GM23338 (cell line): ENCODE results near the gene FTCD. TPM values are rescaled to one million over a fixed set of nuclear protein-coding genes. Genes with fewer than 3 reads are reported as not detected.

Source experiments
- ATAC-seq: fragments of 200-7000 bp; cut with Tn5 transposase; 3 replicates; pipeline ENCODE4 v1.9.1; 2020
- DNase-seq: peaks from one replicate; pipeline ENCODE4 v3.0.0-alpha.2; 2015; ENCODE audit warnings: low spot score
- H2AFZ ChIP-seq: fragments of 200-600 bp; sonication (generic); 2 replicates; pipeline ENCODE4 v1.8.0; 2016; ENCODE audit warnings: antibody characterized with exemption, mild to moderate bottlenecking, moderate library complexity
- H3F3A ChIP-seq: fragments of 200-600 bp; sonication (generic); replicated peaks from 2 replicates; pipeline ENCODE4 v1.8.0; 2017; ENCODE audit warnings: antibody characterized with exemption, mixed run types, low read depth
- H3K27ac ChIP-seq: fragments of 200-600 bp; sonication (generic); 2 replicates; pipeline ENCODE4 v1.6.1; 2016; ENCODE audit warnings: low read depth
- H3K27me3 ChIP-seq: fragments of 200-600 bp; sonication (generic); 2 replicates; pipeline ENCODE4 v1.8.0; 2016; ENCODE audit warnings: mild to moderate bottlenecking, mixed run types, moderate library complexity; ENCODE audit not compliant: insufficient read depth
- H3K36me3 ChIP-seq: fragments of 200-600 bp; sonication (generic); 2 replicates; pipeline ENCODE4 v1.8.0; 2016; ENCODE audit warnings: mild to moderate bottlenecking; ENCODE audit not compliant: insufficient read depth
- H3K4me1 ChIP-seq: fragments of 200-600 bp; sonication (generic); 2 replicates; pipeline ENCODE4 v1.8.0; 2016; ENCODE audit warnings: mild to moderate bottlenecking, moderate library complexity; ENCODE audit not compliant: insufficient read depth
- H3K4me2 ChIP-seq: fragments of 200-600 bp; sonication (generic); 2 replicates; pipeline ENCODE4 v1.7.1; 2017; ENCODE audit warnings: mixed run types
- H3K4me3 ChIP-seq: fragments of 200-600 bp; sonication (generic); 2 replicates; pipeline ENCODE4 v1.6.1; 2016; ENCODE audit warnings: mixed run types
- H3K79me2 ChIP-seq: fragments of 200-600 bp; sonication (generic); replicated peaks from 2 replicates; pipeline ENCODE4 v1.8.0; 2017; ENCODE audit warnings: mild to moderate bottlenecking; ENCODE audit not compliant: insufficient read depth
- H3K9me2 ChIP-seq: fragments of 200-600 bp; sonication (generic); 2 replicates; pipeline ENCODE4 v1.8.0; 2017; ENCODE audit not compliant: insufficient read depth
- H4K20me1 ChIP-seq: fragments of 200-600 bp; sonication (generic); replicated peaks from 2 replicates; pipeline ENCODE4 v1.8.0; 2017; ENCODE audit warnings: mild to moderate bottlenecking; ENCODE audit not compliant: insufficient read depth
- H3K27ac Mint-ChIP-seq: 2 replicates; pipeline ENCODE4 v1.8.0; 2020; ENCODE audit warnings: inconsistent platforms, mild to moderate bottlenecking, moderate library complexity, mixed read lengths
- H3K27me3 Mint-ChIP-seq: 3 replicates; pipeline ENCODE4 v1.8.0; 2022; ENCODE audit warnings: low read depth, mild to moderate bottlenecking, moderate library complexity, mixed read lengths, inconsistent platforms; ENCODE audit not compliant: insufficient read depth, poor library complexity
- H3K36me3 Mint-ChIP-seq: 3 replicates; pipeline ENCODE4 v1.8.0; 2021; ENCODE audit warnings: low read depth, mild to moderate bottlenecking, inconsistent platforms, moderate library complexity, mixed read lengths
- H3K4me1 Mint-ChIP-seq: 3 replicates; pipeline ENCODE4 v1.8.0; 2020; ENCODE audit warnings: mild to moderate bottlenecking, inconsistent platforms, mixed read lengths
- H3K4me3 Mint-ChIP-seq: 3 replicates; pipeline ENCODE4 v1.8.0; 2021; ENCODE audit warnings: moderate library complexity, mild to moderate bottlenecking, inconsistent platforms, mixed read lengths
- H3K9me3 Mint-ChIP-seq: 3 replicates; pipeline ENCODE4 v1.8.0; 2020; ENCODE audit warnings: moderate library complexity, mild to moderate bottlenecking, inconsistent platforms, mixed read lengths
- CREB1 ChIP-seq: fragments of 250-450 bp; sonication (Bioruptor Pico); IDR thresholded peaks from 2 replicates; pipeline ENCODE4 v1.5.0; 2020; ENCODE audit warnings: low read depth, mild to moderate bottlenecking, moderate library complexity
- JUNB ChIP-seq: IDR thresholded peaks from one replicate; pipeline ENCODE4 v1.6.1; 2016; ENCODE audit warnings: antibody characterized with exemption; ENCODE audit not compliant: unreplicated experiment
- POLR2AphosphoS5 ChIP-seq: IDR thresholded peaks from 2 replicates; pipeline ENCODE4 v1.6.1; 2016; ENCODE audit warnings: antibody characterized with exemption, low read depth
- REST ChIP-seq: IDR thresholded peaks from one replicate; pipeline ENCODE4 v1.6.1; 2018; ENCODE audit warnings: antibody characterized with exemption; ENCODE audit not compliant: unreplicated experiment
- ZNF114 ChIP-seq: fragments of 250-450 bp; sonication (Bioruptor Pico); IDR thresholded peaks from 2 replicates; pipeline ENCODE4 v1.5.0; 2020; ENCODE audit warnings: mild to moderate bottlenecking, moderate library complexity
- polyA plus RNA-seq: library from polyadenylated mRNA; unstranded; fragments of >200 nt; fragmentation: Nextera tagmentation; extraction: Ambion mirVana; gene quantifications from 2 replicates; pipeline ENCODE4 v1.2.1, GENCODE V29; 2016
- total RNA-seq: library from RNA; depleted of rRNA; stranded (reverse); fragments of >200 nt; shearing (Covaris generic); gene quantifications from 2 replicates; pipeline ENCODE4 v1.2.3, GENCODE V29; 2014

Gene FTCD
- total and polyA plus RNA-seq, 2 experiments from 2014 or later, result 0.90 to 2.3 TPM

- Histone ChIP-seq H3K27ac (no peak overlapping the region), H3K79me2 (no peaks in the 10 kb centered on the region), H3K4me3 (no peak overlapping the region), H2AFZ (no peak overlapping the region), H4K20me1 (peaks cover 3% of the 10 kb centered on the region; the same call in 1 of the 2 replicates), H3K9me2 (no peaks in the 10 kb centered on the region), H3K4me2 (no peak overlapping the region), H3F3A (peaks cover 9% of the 10 kb centered on the region), H3K4me1 (peaks cover 11% of the 10 kb centered on the region; the same call in 1 of the 2 replicates), H3K27me3 (no peaks in the 10 kb centered on the region), H3K36me3 (no peaks in the 10 kb centered on the region)
- Mint-ChIP-seq H3K36me3 (peaks cover 40% of the 10 kb centered on the region), H3K9me3 (no peaks in the 10 kb centered on the region), H3K4me1 (peaks cover 18% of the 10 kb centered on the region), H3K27me3 (peaks cover 11% of the 10 kb centered on the region), H3K27ac (peak overlapping the region; percentile 62; the same call in 1 of the 2 replicates), H3K4me3 (no peak overlapping the region)
- TF ChIP-seq JUNB, result no peak
- no peak for TF ChIP-seq CREB1 (CRISPR knock-in tag)
- DNase-seq (no peak), ATAC-seq (no peak)
Measured at GRCh38 chr21:46189959-46190490, 34.6 kb upstream of the FTCD start.

DNA sequence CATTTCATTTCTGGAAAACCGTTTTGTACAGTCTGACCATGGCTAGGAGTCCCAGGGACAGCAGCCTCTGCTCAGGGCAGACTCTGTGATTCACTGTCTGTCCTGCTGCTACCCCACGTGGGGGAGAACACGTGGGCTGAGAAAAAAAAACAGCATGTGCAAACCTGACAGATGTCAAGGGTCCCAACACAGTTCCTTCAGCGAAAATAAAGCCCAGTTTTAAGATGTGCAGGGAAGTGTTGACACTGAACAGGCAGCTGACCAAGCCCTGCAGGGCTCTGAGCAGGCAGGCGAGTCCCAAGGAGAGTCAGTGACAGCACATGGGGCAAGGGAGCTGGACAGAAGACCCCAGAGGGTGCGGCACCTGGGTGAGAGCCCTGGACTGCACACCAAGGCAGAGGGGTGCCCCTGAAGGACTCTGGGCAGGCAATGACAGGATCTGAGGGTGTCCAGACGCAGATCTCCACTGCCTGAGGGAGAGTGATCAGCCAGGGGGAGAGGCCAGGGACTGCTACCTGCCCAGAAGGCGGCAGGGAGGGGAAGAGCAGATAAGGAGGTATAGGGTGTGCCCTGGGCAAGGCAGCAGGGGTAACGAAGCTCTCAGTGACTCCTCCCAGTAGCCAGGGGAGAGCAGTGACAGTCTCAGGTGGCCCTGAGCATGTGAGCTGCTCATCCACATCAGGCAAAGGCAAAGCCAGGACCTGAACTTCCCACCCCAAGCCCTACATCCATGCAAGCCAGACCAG, 34.0 kb upstream of the FTCD start:
- H3K27me3 ChIP-seq, result no peaks in the 10 kb centered on the region
- DNase-seq (no peak), ATAC-seq (no peak)
- Mint-ChIP-seq H3K9me3 (no peaks in the 10 kb centered on the region), H3K27ac (peak overlapping the region; percentile 16), H3K4me3 (no peak overlapping the region), H3K27me3 (peaks cover 7% of the 10 kb centered on the region), H3K4me1 (peaks cover 18% of the 10 kb centered on the region), H3K36me3 (peaks cover 34% of the 10 kb centered on the region)
- no peak for TF ChIP-seq ZNF114 (CRISPR knock-in tag)
- TF ChIP-seq REST, result no peak
- TF ChIP-seq POLR2AphosphoS5, result no peak
- peaks cover 11% of the 10 kb centered on the region; the same call in 1 of the 2 replicates for H3K4me1 ChIP-seq
- peaks cover 3% of the 10 kb centered on the region; the same call in 1 of the 2 replicates for H4K20me1 ChIP-seq
- peak overlapping the region; percentile 75; the same call in 1 of the 2 replicates for H3K27ac ChIP-seq
- no peaks in the 10 kb centered on the region for H3K9me2 ChIP-seq
- no peak overlapping the region for H3K4me2 ChIP-seq
- no peak overlapping the region for H3K4me3 ChIP-seq
- peaks cover 9% of the 10 kb centered on the region; the same call in 1 of the 2 replicates for H3F3A ChIP-seq
- no peaks in the 10 kb centered on the region for H3K36me3 ChIP-seq
- no peaks in the 10 kb centered on the region for H3K79me2 ChIP-seq
- no peak overlapping the region for H2AFZ ChIP-seq
